ENCODE results near the gene CYP1A1.
A peak's percentile ranks its signal among the peaks of the same experiment; 100 is the strongest.

Gene CYP1A1, protein sequence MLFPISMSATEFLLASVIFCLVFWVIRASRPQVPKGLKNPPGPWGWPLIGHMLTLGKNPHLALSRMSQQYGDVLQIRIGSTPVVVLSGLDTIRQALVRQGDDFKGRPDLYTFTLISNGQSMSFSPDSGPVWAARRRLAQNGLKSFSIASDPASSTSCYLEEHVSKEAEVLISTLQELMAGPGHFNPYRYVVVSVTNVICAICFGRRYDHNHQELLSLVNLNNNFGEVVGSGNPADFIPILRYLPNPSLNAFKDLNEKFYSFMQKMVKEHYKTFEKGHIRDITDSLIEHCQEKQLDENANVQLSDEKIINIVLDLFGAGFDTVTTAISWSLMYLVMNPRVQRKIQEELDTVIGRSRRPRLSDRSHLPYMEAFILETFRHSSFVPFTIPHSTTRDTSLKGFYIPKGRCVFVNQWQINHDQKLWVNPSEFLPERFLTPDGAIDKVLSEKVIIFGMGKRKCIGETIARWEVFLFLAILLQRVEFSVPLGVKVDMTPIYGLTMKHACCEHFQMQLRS

DNA sequence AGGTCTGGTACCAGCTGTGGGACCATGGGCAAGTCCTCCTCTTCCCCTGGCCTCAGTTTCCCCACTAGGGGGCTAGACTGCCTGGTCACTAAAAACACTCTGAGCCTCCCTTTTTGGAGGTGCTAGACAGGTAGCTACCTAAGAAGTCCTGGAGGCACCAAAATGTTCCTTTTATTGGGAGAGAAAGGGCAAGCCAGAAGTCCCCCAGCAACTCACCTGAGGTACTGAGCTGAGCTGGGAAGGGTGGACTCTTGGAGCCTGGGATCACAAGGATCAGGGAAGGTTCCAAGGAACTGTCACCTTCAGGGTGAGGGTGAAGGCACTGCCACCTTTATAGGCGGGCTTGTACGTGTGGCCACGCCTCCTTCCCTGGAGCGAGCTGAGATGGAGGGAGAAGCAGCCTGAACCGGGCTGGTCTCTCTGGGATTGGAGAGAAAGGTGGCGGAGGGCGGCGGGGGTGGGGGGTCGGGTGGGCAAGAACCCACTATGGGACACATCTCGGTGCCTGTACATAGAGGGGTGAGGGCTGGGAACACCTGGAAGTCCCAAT is at the start of gene CYP1A1:
TSS of gene CYP1A1 (minus strand) at position 304 of the 550 bp plus-strand sequence. CDS start 2,431 bp downstream, outside the sequence.
- DNase-seq (ENCODE audit: low spot score), result no peak

DNA sequence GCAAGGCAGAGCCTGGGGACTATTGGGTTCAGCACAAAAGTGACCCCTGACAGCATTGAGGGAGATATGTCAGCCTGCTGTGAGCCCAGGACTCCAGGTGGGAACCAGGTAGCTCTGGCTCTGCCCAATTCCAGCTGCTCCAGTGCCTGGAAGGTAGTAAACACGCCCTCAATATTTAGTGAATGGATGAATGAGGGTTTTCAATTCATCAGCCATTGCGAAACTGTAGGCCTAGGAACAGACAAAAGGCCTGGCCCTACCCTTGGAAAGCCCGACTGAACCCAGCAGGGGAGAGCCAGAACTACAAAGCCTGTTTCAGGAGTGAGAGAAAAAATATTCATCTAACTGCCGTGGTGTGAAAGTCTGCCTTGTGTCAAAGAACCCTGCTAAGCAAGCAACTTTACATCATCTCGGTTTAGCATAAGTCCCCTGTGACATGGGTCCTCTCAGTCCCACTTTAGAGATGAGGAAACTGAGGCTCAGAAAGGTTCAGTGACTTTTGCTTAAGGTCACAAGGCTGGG is 48.5 kb upstream of the CYP1A1 start:
- DNase-seq (ENCODE audit: low spot score), result no peak

- DNase-seq (ENCODE audit: low spot score), result no peak
Measured at GRCh38 chr15:74773329-74773728, 48.0 kb upstream of the CYP1A1 start.

DNA sequence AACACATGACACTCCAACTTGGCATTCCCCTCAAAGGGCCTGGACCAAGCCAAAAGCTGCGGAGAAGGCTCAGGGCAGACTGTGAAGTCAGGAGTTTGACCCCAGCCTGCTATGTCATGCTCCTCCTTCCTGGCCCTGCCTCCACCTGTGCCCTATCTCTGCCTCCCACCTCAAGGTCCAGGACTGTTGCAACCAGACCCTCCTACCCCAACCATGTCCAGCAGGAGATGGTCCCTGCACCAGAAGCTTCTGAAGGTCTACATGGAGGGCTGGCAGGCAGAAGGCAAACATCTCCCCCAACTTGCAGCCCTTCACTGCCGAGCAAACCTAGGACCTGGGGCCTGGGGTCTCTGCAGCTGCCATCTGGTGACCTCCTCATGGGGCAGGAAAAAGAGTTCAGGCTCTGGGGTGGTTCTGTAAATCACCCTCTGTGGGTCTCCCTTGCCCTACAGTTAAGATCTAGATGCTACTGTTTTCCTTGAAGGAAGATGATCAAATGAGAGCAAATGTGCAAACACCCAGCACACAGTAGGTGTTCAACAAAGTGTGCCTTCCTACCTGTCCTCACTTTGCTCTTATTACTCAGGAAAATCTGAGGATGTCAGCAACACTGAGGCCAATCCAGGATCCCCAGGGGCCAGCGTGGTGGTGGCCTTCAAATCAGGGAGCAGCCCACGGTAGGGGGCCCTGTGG is 45.0 kb upstream of the CYP1A1 start:
- no peak for DNase-seq (ENCODE audit: low spot score)

GRCh38 chr15:74769463-74770025 is 44.2 kb upstream of the CYP1A1 start:
- no peak for DNase-seq (ENCODE audit: low spot score)

DNA sequence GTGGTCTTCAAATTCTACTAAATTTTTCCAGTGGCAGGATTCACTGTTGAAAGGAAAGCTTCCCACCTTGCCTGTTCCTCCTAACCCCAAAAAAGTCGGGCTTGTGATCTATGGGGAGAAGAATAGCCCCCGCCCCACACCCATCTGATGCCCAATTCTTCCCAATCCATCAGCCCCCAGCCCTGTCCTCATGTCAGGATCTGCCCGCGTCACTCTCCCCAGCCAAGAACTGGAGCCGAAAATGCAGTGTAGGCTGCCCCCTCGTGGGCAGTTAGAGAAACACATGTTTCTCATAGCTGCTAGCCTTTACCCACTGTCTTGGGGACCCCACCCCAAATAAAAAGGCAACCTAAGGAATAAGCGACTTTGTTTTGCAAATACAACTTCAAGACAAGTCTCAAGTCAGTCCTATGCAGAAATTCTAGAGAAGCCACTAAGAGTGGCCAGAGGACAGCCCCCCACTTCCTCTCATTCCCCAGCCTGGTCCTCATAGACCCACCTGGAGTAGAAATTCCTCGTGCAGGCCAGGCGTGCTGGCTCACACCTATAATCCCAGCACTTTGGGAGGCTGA is 43.5 kb upstream of the CYP1A1 start:
- peak; percentile 54 for DNase-seq (ENCODE audit: low spot score)

DNA sequence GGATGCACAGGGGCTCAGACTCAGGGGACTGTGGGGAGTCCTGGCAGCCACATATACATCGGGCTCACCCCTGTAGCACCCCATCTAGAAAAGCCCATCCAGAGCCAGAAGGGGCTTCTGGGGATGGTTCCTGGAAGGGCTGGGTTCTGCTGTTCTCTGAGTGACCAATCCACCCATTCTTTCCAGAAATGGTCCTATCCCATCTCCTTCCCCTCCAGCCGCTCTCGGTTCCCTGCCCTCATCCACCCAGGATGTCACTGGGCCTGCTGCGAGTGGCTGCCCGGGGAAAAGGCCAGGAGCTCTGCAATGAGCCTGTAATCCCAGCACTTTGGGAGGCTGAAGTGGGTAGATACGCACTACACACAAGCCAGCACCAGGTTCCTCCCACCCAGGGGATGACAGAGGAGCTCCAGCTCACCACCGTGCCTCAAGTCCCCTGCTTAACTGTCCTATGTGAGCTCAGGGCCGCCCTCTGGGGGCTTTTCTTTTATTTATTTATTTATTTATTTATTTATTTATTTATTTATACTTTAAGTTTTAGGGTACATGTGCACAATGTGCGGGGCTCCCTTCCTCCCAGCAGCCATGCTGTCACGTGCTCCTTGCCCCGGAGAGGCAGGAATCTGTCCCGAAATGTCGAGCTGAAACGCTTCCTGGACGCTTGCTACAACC is 42.9 kb upstream of the CYP1A1 start:
- DNase-seq (ENCODE audit: low spot score), result no peak

DNA sequence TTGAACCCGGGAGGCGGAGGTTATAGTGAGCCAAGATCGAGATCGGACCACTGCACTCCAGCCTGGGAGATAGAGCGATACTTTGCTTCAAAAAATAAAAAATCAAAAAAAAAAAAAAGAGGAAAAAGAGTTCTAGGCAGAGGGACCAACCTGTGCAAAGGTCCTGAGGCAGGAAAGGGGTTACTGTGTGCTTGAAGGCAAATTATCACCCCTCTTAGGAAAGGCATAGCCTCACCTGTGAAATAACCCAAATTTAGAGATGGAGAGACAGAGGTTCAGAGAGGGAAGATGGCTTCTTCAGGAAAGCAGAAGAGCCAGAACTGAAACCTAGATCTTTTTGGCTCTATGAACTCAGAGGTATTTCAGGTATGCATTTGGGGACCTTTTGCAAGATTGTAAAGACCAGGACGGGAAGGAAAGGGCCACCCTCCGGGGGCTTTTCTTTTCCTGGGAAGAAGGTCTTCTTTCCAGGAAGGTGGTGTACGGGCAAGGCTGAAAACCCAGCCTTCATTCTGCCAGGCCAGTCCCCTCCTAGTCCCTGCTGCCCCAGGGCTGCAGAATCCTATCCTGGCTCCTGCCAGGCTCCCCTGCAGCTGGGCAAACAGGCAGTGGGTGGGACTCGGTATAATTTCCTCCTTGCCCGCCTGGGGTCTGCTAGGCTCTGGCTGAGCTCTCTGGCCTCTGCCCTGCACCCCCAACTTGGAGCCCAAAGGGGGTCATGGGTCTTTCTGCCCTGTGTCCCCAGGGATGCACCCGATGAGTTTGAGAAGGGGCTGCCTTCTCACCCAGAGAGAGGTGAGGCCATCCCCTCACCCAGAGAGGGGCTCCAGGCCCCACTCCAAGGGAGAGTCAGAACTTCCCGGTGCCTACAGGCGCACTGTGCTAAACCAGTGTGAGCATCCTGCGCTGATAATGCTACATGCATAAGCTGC is 42.1 kb upstream of the CYP1A1 start:
- DNase-seq (ENCODE audit: low spot score), result no peak

DNA sequence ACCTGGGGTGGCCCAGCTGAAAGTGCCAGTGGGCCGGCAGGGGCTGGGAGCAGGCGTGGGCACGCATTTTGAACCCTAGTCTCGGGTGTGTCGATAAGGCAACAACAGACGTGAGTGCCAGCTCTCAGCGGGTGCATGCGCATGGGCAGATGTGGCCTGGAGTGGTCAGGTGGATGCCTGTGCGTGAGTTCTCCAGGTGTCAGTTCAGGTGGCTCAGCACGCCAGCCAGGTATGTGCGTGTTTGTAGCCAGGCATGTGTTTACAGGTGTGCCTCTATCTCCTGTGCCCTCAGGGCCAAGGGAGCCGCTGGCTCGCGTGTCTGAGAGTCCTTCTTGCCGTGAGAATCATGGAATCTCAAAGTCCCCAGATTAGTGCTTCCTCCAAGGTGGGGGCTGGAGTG is 38.1 kb upstream of the CYP1A1 start:
- no peak for DNase-seq (ENCODE audit: low spot score)

DNA sequence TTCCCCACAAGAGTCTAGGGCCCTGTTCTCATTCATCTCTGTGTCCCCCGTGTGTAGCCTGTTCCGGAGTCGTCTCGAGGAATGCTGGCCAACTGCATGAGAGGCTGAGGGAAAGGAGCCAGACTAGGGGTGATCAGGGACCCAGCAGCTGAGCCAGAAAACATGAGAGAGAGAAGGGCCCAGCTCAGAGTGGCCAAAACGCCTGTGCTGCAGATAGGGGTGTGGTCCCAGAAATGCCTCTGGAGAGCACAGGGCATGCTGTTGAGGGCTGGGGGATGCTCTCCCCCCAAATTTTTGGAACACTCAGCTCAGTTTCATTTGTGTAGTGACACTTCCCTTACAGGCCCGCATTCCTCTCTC is 37.4 kb upstream of the CYP1A1 start:
- DNase-seq (ENCODE audit: low spot score), result no peak

DNA sequence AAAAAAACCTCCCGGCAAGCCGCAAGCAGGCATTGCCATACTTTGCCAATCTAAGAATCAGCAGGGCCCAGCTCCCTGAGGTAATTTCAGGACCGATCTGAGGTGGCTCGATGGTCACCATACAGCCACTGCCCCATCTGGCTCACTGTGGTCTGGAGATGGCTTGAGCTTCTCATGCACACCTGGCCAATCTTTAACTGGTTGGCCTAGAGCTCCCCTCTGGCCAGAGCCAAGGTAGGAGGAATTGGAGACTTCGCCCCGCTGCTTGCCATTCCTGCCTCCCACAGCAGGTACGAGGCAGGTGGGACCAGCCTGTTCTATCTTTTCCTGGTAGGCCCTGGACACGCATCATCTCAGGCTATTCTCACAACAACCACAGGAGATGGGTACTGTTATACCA is 33.4 kb upstream of the CYP1A1 start:
- no peak for DNase-seq (ENCODE audit: low spot score)

DNA sequence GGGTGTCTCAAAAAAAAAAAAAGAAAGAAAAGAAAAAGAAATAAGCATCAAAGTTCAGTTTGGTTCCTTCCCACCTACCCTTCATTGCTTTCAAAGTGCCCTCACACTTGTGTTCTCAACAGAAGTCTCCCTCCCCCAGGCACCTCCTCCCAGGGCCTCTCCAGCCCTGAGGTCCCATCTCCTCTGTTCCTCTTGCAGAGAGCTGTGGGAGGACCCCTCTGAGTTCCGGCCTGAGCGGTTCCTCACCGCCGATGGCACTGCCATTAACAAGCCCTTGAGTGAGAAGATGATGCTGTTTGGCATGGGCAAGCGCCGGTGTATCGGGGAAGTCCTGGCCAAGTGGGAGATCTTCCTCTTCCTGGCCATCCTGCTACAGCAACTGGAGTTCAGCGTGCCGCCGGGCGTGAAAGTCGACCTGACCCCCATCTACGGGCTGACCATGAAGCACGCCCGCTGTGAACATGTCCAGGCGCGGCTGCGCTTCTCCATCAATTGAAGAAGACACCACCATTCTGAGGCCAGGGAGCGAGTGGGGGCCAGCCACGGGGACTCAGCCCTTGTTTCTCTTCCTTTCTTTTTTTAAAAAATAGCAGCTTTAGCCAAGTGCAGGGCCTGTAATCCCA is 29.4 kb upstream of the CYP1A1 start:
- DNase-seq (ENCODE audit: low spot score), result no peak

- no peak for DNase-seq (ENCODE audit: low spot score)
Measured at GRCh38 chr15:74752531-74752930, 27.2 kb upstream of the CYP1A1 start.

DNA sequence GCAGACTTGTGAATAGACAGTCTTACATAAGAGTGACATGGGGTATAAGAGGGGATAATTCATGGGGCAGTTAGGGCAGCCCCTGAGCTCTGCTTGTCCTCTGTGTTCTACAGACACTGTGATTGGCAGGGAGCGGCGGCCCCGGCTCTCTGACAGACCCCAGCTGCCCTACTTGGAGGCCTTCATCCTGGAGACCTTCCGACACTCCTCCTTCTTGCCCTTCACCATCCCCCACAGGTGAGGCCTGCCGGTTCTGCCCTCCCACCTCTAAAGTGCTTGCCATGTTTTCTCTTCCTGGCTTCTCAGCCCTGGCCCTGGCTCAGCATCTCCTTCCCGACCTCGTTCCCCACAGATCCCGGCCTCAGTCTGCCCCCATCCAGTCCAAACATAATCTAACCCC is 26.7 kb upstream of the CYP1A1 start:
- DNase-seq (ENCODE audit: low spot score), result no peak

DNA sequence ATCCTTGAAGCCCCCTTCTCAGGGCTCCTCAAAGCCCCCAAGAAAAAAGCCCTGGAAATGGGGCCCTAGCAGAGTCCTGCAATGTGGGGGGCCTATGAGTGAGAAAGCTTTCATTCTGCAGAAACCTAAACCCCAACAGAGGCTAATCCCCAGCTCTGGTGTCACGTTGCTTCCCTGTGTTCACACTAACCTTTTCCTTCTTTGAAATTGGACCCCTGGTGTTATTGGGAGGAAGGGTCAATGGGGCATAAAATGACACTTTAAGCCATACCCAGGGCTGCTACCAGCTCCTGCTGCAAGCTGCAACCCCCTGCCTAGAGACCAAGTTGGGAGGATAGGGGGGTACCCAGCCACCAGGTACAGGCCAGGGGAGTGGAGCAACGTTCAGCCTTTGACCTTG is 25.4 kb upstream of the CYP1A1 start:
- DNase-seq (ENCODE audit: low spot score), result no peak

DNA sequence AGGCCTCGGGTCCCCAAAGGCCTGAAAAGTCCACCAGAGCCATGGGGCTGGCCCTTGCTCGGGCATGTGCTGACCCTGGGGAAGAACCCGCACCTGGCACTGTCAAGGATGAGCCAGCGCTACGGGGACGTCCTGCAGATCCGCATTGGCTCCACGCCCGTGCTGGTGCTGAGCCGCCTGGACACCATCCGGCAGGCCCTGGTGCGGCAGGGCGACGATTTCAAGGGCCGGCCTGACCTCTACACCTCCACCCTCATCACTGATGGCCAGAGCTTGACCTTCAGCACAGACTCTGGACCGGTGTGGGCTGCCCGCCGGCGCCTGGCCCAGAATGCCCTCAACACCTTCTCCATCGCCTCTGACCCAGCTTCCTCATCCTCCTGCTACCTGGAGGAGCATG is 24.5 kb upstream of the CYP1A1 start:
- DNase-seq (ENCODE audit: low spot score), result no peak

GRCh38 chr15:74748322-74748946 is 23.1 kb upstream of the CYP1A1 start, which contains the start of gene CYP1A2:
Gene CYP1A2, plus strand, starts transcription at chr15:74748845. Its CDS starts 894 bp downstream, at chr15:74749739.
- DNase-seq (ENCODE audit: low spot score), result no peak

DNA sequence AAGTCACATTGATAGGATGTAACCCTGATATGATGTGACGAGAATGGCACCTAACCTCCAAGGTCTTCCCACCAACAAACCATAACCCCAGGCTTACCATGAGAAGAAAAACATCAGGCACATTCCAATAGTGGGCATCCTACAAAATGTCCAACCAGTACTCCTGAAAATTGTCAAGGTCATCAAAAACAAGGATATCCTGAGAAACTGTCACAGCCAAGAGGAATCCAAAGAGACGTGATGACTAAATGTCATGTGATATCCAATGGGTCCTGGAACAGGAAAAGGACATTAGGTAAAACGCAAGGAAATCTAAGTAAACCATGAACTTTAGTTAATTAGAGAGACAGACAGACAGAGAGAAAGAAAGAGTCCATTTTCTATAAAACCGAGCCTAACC is 21.1 kb upstream of the CYP1A1 start:
- DNase-seq (ENCODE audit: low spot score), result no peak

DNA sequence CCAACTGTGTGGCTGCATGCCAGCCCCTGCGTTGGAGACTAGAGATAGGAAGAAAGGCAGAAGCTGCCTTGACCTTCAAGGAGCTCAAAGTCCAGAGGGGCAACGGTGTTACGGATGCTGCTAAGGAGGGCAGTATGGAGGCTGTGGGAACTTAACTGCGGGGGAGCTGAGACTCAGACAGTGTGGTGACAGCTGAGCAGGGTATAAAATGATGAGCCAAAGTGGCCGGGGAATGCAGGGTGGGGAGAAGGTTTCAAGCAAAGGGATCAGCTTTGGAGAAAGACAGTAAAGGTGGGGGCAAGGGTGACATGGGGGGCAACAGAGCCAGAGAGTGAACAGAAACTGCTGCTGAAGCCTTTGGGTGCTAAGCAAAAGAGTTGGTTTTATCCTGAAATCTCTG is 17.1 kb upstream of the CYP1A1 start:
- no peak for DNase-seq (ENCODE audit: low spot score)
